Measurements from ENCODE around the gene PRRT2.
"Not testable (repeated sequence)": the region's sequence is repeated elsewhere in the genome, so short reads cannot be mapped to it uniquely, and the experiment has no call there.

The PRRT2 gene

DNA sequence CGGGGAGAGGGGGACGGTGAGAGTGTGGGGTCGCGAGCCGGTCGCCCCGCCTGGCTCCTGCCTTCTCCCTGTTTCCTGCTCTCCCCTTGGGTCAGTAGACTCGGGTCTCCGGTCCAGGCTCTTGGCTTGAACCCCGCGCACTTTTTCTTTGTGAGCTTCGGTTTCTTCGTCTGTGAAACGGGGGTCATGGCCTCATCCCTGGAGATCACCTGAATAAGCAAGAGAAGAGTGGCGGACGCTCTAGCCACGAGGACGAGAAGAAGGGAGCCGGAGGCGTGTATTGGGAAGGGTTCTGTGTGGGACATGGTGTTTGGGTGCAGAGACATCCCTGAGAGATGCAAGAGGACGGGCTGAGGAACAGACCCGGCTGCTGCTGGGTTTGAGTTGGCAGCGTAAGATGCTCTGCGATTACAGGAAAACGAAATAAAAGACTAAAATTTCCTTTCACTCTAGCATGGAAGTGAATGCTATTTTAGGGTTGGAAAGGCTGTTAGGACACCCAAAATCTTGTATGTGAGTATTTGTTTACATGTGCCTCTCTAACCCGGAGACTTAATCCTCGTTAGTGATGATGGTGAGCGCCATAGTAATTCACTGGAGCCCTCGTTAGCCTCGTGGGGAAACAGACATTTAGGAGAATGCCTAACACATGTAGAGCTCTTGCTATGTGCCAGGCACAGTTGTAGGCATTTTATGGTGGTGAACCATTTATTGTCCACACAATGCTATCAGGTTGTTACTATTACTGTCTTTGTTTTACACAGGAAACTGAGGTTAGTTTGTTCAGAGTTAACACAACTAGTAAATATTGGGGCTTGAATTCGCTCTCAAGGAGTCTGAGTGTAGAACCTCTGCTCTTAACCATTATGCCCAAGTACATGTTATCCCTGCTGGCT, 20.8 kb upstream of the PRRT2 start:
- DNase-seq, result no peak

DNA sequence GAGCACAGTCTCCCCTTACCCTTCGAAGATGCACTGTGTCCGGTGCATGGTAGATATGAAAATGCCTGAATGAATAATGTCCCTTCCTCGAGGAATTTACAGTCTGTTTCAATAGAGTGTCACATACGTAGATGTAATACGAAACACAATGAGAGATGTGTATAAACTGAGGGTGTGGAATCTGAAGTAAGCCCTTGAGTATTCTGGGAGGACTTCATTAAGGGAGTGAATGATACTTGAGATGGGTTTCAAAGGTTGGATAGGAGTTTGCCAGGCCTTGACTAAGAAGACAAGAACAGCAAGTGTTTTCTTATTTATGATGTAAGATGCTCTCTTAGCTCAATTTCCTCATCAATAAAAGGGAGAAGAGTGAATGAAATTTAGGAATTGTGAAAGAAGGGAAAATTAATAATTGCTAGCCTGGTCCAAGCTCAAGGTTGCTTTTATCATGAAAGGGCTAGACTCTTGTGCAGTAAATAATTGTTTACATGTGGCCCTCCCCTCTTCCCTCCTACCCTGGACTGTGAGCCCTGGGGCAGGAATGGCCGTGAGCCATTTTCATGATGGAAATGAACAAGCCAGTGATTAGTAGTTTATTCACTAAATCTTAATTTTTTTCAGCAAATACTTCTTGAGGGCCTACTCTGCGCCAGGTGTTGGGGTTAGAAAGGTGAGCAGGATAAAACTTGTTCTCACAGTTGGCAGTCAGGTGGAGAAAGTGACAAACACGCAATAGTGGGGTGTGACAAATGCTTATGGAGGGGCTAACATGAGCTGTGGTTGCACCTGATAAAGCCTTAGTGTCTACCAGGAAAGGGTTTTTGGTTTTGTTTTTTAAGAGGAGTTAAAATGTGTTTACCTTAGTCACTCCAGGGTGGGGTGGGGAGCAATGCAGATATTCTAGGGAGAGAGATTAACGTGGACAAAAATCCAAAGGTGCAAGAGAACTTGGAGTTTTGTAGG, 19.9 kb upstream of the PRRT2 start:
- no peak for DNase-seq

DNA sequence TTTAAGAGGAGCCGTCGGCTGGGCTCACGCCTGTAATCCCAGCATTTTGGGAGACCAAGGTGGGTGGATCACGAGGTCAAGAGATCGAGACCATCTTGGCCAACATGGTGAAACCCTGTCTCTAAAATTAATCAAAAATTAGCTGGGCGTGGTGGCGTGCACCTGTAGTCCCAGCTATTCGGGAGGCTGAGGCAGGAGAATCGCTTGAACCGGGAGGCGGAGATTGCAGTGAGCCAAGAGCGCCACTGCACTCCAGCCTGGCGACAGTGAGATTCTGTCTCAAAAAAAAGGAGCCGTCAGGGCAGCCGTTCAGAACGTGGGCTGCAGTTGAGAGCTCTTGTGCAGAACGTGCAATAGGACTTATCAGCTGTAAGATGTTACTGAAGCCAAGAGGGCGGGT, 18.8 kb upstream of the PRRT2 start:
- not testable (repeated sequence) for DNase-seq

DNA sequence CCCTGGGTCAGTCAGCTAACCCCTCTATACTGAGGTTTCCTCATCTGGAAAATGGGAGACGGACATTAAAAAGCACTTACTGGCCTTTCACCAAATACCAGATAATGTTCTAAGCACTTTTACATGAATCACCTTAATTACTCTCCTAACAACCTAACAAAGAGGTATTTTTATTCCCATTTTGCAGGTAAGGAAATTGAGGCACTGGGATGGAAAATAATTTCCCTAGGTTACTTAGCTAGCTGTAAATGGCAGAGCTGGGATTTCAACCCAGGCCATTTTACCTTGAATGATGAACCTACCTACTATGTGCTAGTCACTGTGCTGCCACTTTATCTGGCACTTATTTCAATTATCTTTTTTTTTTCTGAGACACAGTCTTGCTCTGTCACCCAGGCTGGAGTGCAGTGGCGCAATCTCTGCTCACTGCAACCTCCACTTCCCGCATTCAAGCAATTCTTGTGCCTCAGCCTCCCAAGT, 17.7 kb upstream of the PRRT2 start:
- DNase-seq, result no peak

DNA sequence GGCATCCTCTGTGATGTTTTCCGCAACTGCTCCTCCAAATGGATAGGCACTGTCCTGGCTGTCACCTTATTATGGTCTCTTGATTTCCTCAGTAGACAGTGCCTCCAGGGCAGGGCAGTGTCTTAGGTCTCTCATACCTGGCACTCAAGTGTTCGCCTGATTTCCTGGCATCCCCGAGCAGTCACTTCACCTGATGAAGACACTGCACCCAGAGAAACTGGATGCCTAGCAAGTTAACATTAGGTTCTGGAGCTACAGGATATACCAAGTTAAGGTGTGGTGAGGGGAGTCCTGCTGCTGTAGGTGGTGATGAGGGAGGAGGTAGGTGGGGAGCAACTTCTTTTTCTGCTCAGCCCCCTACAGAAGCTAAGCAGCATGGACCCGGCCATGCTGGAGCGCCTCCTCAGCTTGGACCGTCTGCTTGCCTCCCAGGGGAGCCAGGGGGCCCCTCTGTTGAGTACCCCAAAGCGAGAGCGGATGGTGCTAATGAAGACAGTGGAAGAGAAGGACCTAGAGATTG, 9.5 kb upstream of the PRRT2 start:
- DNase-seq, result no peak

DNA sequence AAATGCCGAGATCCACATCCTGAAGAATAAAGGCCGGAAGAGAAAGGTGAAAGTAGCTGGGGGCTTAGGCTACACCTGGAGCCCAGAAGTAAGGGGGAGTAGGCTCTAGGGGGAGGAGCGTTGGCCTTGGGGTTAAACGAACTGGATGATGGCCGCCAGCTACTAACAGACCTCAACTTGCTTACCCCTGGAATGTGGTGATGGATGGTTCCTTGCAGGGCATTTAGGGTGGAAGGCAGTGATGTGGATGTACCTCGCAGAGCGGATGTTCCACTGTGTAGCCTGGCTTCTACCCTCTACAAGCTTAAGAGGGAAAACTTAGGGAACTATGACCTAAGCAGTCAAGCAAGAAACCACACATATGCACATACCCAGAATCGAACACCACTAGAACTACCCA, 8.0 kb upstream of the PRRT2 start:
- no peak for DNase-seq

DNA sequence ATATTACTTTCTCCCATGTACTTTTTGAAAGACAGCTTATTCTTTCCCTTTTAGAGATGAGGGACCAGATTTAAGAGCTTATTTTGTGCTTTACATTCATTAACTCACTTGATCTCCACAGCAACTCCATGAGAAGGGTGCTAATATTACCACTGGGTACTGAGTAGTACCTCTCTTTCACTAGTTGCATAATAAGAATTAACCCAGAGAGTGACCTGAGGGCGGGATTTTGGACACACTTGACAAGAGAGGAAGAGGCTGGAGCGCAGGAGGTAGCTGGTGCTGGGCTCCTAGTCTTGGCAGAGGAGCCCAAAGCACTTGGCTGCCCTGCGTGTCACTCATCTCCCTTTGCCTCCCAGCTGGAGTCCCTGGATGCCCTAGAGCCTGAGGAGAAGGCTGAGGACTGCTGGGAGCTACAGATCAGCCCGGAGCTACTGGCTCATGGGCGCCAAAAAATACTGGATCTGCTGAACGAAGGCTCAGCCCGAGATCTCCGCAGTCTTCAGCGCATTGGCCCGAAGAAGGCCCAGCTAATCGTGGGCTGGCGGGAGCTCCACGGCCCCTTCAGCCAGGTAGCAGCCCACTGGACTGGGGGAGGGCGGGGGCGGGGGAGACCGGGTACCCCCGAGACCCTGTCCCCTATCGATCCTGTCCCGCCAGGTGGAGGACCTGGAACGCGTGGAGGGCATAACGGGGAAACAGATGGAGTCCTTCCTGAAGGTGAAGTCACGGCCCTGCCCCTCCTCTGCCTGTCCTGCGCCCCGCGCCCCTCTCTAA, 7.3 kb upstream of the PRRT2 start:
- DNase-seq, result no peak

DNA sequence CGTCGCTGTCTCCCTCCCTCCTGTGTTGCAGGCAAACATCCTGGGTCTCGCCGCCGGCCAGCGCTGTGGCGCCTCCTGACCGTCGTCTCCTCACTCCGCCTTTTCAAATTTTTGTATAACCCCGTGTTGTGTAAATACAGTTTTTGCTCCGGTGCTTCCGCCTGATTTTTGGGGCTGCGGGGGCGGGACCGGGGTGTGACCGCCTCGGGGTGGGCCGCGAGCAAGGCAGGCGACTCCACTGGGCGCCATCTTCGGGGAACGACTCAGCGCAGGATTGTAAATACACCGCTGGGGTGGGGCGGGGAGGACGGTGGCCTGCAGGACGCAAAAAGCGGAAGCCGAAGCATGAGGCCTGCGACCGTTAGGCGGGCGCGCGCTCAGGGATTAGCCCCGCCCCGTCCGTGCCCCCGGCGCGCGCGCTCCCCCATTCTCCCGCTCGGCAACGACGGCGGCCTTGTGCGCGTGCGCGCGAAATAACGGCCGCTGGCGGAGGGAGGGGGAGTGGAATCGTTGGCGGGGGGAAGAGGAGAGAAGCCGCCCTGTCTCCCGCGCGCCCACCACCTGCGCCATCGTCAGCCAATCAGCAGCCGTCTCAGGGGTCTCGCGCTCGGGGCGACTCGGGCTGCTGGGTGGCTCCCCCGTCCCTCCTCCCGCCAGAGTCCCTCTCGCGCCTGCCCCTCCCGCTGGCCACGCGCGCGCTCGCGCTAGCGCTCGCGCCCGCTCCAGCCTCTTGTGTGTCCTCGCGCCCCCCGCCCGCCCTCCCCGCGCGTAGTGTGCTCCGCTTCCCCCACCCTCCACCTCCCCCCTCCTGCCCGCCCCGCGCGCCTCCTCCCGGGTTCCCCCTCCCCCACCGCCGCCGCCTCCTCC, 6.5 kb upstream of the PRRT2 start:
- peak; percentile 98 for DNase-seq

DNA sequence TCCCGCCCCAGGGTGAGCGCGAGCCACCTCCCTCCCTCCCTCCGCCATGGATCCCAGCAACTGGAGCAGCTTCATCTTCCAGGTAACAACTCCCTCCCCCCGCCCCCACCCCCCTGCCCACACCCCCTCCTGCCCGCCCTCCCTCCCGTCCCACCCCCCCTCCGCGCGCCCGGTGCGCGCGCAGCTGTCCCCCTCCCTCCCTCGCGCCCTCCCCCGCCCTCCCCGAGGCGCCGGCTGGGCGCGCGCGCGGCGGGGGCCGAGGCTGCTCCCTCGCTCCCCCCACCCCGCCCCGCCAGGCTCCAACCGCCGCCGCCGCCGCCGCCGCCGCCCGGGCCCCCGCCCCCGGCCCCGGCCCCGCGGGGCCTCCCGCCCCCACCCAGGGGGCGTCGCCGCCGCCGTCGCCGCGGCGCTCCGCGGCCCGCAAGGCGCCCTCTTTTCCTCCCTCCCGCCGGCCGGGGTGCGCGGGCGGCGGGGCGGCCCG, 5.9 kb upstream of the PRRT2 start, which contains the start of gene MAZ:
Gene MAZ (plus strand): TSS at position 431 of the 481 bp plus-strand sequence. CDS start 173 bp downstream, outside the sequence.
- DNase-seq, result no peak

DNA sequence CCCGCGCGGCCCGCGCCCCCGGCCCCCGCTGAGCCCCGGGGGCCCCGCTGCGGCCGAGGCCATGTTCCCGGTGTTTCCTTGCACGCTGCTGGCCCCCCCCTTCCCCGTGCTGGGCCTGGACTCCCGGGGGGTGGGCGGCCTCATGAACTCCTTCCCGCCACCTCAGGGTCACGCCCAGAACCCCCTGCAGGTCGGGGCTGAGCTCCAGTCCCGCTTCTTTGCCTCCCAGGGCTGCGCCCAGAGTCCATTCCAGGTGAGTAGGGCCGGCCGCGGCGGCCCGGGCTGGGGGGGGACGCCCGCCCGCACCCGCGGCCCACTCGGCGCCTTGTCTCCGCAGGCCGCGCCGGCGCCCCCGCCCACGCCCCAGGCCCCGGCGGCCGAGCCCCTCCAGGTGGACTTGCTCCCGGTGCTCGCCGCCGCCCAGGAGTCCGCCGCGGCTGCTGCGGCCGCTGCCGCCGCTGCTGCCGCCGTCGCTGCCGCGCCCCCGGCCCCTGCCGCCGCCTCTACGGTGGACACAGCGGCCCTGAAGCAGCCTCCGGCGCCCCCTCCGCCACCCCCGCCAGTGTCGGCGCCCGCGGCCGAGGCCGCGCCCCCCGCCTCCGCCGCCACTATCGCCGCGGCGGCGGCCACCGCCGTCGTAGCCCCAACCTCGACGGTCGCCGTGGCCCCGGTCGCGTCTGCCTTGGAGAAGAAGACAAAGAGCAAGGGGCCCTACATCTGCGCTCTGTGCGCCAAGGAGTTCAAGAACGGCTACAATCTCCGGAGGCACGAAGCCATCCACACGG, 5.2 kb upstream of the PRRT2 start:
- peak; percentile 79 for DNase-seq

DNA sequence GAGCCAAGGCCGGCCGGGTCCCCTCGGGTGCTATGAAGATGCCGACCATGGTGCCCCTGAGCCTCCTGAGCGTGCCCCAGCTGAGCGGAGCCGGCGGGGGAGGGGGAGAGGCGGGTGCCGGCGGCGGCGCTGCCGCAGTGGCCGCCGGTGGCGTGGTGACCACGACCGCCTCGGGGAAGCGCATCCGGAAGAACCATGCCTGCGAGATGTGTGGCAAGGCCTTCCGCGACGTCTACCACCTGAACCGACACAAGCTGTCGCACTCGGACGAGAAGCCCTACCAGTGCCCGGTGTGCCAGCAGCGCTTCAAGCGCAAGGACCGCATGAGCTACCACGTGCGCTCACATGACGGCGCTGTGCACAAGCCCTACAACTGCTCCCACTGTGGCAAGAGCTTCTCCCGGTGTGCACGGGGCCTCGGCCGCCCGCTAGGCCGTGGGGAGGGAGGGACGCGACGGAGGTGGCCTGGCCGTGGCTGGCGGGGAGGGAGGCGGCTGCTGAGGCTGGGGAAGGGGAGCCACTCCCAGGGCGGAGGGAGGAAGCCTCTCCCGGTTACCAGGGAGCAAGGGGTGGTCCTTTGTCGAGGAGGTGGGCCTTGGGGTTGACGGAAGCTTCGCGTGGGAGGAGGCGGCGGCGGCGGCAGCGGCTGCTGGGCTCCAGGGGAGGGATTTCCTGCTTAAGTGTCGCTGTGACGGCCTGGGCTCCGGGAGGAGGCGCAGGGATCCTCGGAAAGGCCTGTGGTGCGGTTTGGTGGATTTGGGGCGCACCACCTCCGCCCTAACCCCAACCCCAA, 4.4 kb upstream of the PRRT2 start:
- peak; percentile 94 for DNase-seq

DNA sequence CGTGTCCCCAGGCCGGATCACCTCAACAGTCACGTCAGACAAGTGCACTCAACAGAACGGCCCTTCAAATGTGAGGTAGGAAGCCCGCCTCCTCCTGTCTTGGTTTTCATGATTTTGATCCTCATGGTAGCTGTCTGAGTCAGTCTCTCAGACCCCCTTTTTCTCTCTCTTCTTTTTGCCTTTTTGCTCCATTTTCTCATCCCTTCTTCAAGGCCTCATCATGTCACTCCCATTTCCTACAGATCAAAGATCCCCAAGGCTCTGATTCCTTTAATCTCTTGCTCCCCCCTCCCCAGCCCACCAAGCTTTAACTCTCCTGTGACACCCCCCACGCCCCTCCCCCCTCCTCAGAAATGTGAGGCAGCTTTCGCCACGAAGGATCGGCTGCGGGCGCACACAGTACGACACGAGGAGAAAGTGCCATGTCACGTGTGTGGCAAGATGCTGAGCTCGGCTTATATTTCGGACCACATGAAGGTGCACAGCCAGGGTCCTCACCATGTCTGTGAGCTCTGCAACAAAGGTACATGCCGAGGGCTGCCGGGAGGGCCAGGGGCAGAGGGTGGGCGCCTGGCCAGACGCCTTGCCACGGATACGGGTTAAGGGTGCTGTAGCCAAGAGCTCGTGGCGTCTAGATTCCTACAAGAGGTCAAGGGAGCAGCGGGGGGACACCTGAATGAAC, 3.6 kb upstream of the PRRT2 start:
- DNase-seq, result no peak

DNA sequence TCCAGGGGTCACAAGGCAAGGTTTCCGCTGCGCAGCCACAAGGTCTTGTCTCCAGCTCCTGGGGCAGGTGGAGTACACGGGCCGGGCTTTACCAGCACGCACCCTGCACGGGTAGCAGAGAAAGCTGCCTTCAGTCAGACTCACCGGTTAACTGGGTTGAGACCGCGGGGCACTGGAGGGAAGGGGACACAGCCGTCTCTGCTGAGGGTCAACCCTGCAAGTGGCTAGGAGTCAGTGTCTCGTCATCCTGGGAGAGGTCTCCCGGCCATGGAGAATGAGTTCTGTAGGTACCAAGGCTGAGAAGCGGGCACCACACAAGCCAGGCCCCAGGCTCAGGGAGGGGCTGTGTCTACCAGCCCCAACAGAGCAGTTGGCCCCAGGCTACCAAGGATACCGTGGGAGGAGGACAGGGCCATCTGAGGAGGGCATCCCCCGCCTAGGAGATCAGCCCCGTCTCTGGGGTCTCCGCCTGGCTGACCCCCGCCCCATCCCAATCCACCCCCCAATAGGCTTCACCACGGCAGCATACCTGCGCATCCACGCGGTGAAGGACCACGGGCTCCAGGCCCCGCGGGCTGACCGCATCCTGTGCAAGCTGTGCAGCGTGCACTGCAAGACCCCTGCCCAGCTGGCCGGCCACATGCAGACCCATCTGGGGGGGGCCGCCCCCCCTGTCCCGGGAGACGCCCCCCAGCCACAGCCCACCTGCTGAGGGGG, 2.8 kb upstream of the PRRT2 start:
- no peak for DNase-seq

DNA sequence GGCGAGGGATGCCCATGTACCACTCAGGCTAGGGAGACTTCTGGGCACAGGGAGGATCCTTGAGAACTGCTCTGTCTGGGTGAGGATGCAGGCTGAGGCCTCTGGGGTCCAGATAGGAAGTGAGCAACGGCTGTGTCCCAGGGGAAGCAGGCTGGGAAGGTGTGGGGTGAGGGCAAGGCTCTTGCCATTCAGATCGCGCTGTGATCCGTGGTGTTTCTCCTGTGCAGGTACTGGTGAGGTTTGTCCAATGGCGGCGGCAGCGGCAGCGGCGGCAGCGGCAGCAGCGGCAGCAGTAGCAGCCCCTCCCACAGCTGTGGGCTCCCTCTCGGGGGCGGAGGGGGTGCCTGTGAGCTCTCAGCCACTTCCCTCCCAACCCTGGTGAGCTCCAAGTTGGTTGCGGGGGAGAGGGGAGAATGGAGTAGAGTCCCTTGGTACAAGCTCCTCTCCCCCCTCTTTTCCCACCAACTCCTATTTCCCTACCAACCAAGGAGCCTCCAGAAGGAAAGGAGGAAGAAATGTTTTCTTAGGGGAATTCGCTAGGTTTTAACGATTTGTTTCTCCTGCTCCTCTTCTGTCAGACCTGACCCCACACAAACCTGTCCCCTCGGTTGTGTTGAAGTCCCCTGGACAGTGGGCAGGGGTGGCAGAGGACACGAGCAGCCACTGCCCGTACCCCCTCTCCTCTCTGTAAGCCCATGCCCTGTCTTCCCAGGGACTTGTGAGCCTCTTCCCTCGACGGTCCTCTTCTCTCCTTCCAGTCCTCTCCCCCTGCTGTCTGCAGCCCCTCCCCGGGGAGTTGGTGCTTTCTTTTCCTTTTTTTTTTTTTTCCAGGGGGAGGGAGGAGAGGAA, 1.9 kb upstream of the PRRT2 start:
- no peak for DNase-seq

DNA sequence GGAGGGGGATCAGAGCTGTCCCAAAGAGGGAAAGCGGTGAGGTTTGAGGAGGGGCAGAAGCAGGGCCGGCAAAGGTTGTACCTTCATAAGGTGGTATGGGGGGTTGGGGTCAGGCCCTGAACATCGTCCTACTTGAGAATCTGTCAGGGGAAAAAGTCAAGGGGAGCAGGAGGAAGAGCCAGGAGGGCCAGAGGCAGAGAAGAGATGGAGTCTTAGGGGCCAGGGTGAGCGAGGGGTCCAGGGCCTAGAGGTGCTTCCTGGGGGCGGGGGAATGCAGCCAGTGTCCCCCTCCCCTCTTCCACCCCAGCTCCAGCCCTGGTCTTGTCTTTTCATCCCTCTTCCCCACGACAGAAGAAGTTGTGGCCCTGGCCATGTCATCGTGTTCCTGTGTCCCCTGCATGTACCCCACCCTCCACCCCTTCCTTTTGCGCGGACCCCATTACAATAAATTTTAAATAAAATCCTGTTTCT, 1.3 kb upstream of the PRRT2 start:
- no peak for DNase-seq

DNA sequence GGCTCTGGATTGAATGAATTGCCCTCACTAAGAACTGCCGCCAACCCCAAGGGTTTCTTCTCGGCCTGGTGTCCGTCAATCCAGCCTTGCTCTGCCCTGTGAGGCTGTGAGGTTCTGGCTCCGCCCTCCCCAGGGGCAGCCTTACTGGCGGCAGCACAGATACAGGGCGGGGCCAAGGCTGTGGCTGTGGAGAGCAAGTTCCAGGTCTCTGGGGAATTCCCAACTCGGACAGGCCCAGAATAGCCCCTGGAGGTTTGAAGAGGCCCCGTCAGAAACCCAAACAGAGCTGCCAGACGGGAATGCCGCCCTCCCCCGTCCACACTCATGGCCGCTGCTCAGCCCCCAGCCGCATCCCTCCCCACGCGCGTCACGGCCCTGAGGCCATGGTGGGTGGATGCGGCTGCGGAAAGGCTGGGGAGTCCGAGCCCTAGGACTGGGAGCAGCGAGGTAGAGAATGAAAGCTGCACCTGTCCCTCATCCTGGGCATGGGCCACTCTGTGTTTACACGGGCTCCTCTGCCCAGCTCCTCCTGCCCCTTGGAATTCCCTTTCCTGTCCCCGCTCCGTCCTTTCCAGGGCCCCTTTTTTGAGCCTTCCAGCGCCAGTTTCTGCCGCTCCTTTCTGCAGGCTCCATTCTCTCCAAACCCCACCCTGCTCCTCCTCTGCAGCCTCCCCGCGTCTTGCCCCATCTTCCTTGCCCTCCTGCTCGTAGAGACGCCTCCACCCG, 660 bp upstream of the PRRT2 start:
- DNase-seq, result peak; percentile 95

Measured in femur (tissue), 1 donor.